ENCODE results near the gene KCNMA1. TPM values are rescaled to one million over a fixed set of nuclear protein-coding genes. Genes with fewer than 3 reads are reported as not detected.
A peak's percentile ranks its signal among the peaks of the same experiment; 100 is the strongest.

The KCNMA1 gene
- total RNA-seq, 1 donor from 2014 or later = 94.3 TPM

DNA sequence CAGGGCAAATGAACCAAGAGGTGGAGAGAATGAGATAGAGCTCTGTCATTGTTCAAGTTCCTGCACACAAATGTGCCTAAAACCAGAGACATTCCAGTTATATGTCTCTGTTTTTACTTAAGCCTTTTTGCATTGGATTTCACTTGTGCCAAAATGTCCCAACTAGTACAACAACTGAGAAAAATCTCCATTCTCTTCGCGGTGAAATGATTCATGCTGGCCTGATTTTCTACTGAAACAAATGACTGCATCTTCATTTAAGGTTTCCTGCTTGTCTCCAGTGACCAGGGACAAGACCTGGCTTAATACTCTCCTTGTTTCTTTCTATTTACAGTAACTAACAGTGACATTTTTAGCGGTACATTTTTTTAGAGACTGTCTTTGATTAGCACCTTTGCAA lies 714.9 kb downstream of the KCNMA1 start:
- Histone ChIP-seq H3K4me3 (no peak overlapping the region), H3K4me1 (peaks cover 8% of the 10 kb centered on the region), H3K9me3 (no peaks in the 10 kb centered on the region), H3K36me3 (no peaks in the 10 kb centered on the region), H3K27me3 (no peaks in the 10 kb centered on the region), H3K27ac (peak overlapping the region; percentile 55)
- no peak for DNase-seq (ENCODE audit: extremely low spot score in 2 of 2)
- intact Hi-C loops (cut with DNase I) = no loop called here
- TF ChIP-seq POLR2AphosphoS5 (IDR thresholded peaks at IDR 0.05; ENCODE audit: insufficient read depth in 1 of 2, low read depth in 1 of 2) (no peak), POLR2A (IDR thresholded peaks at IDR 0.05) (no peak)
- TF ChIP-seq, protein P1, sequence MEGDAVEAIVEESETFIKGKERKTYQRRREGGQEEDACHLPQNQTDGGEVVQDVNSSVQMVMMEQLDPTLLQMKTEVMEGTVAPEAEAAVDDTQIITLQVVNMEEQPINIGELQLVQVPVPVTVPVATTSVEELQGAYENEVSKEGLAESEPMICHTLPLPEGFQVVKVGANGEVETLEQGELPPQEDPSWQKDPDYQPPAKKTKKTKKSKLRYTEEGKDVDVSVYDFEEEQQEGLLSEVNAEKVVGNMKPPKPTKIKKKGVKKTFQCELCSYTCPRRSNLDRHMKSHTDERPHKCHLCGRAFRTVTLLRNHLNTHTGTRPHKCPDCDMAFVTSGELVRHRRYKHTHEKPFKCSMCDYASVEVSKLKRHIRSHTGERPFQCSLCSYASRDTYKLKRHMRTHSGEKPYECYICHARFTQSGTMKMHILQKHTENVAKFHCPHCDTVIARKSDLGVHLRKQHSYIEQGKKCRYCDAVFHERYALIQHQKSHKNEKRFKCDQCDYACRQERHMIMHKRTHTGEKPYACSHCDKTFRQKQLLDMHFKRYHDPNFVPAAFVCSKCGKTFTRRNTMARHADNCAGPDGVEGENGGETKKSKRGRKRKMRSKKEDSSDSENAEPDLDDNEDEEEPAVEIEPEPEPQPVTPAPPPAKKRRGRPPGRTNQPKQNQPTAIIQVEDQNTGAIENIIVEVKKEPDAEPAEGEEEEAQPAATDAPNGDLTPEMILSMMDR (IDR thresholded peaks at IDR 0.05) = no peak

DNA sequence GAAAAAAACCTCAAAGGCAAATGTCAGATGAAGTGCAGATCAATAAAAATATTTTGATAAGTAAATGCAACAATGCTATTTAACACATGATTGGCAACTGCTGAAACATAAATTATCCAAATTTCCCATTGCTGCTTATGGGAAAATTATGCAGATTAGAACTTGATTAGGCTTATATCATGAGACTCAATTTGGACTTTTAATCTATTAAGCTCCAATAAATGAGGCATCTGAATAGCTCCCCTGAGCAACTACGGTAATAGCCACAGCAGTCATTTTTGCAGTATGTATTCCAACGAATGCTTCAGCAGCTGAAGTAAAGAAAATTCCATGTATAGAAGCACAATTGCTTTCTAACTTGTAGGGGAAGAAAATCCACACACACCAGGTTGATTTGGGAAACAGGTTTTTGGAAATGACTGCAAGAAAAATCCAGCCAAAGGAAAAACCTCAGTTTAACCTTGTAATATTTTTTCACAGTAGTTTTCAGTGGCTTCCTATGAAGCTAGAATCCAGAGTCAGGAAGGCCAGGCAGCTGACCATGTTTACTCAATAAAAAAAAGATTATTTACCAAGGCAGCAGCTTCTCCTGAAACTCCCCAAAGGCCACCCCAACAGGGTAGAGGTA lies 716.1 kb downstream of the KCNMA1 start:
- H3K27ac ChIP-seq = peak overlapping the region; percentile 55
- H3K36me3 ChIP-seq = no peaks in the 10 kb centered on the region
- intact Hi-C loops (cut with DNase I) = no loop called here
- no peaks in the 10 kb centered on the region for H3K27me3 ChIP-seq
- DNase-seq (ENCODE audit: extremely low spot score in 2 of 2) = no peak
- no peak overlapping the region for H3K4me3 ChIP-seq
- TF ChIP-seq POLR2AphosphoS5 (IDR thresholded peaks at IDR 0.05; ENCODE audit: insufficient read depth in 1 of 2, low read depth in 1 of 2) (no peak), POLR2A (IDR thresholded peaks at IDR 0.05) (no peak)
- TF ChIP-seq, protein P1 (IDR thresholded peaks at IDR 0.05) = no peak
- H3K4me1 ChIP-seq = peaks cover 8% of the 10 kb centered on the region
- no peaks in the 10 kb centered on the region for H3K9me3 ChIP-seq

DNA sequence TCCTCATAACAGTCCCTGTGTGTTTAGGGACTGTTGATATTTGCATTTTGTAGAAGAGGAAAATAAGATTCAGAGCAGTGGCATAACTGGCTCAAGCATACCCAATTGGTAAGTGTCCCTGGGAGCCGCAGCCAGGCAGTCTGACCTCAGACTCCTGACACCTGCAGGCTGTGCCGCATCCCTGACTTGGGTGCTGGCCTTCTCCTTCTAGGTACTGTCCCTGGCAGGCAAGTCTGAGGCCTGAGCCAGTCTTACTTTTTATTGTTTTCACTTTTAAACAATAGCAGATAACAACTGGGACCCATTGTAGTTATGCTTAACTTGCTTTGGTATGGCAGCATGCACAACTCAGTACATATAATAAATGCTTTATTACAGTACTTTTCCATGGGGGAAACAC lies 717.0 kb downstream of the KCNMA1 start:
- intact Hi-C loops (cut with DNase I) = no loop called here
- no peak for DNase-seq (ENCODE audit: extremely low spot score in 2 of 2)
- Histone ChIP-seq H3K27me3 (no peaks in the 10 kb centered on the region), H3K4me1 (peaks cover 8% of the 10 kb centered on the region), H3K36me3 (no peaks in the 10 kb centered on the region), H3K4me3 (no peak overlapping the region), H3K9me3 (no peaks in the 10 kb centered on the region), H3K27ac (no peak overlapping the region)
- TF ChIP-seq POLR2A (IDR thresholded peaks at IDR 0.05) (no peak), POLR2AphosphoS5 (IDR thresholded peaks at IDR 0.05; ENCODE audit: insufficient read depth in 1 of 2, low read depth in 1 of 2) (no peak)
- TF ChIP-seq, protein P1 (IDR thresholded peaks at IDR 0.05) = no peak

DNA sequence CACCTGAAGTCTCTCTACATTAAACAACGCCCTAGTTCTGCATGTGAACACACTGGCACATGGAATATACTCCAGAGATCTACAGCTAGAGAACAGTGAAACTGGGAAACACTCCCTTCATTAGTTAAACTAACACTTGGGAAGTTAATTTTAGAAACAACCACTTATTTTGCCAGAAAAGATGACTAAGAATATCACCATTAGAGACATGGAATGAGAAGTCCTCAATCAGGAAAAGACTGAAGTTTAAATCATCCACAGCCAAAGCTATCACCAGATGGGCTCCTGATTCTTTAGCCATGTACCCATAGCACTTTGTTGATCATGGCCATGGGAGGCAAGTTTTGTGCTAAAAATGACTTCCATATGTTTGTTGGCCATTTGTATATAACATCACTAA lies 719.5 kb downstream of the KCNMA1 start:
- Histone ChIP-seq H3K36me3 (no peaks in the 10 kb centered on the region), H3K4me1 (peaks cover 8% of the 10 kb centered on the region), H3K27ac (no peak overlapping the region), H3K9me3 (no peaks in the 10 kb centered on the region), H3K4me3 (no peak overlapping the region), H3K27me3 (no peaks in the 10 kb centered on the region)
- intact Hi-C loops (cut with DNase I) = no loop called here
- no peak for DNase-seq (ENCODE audit: extremely low spot score in 2 of 2)
- TF ChIP-seq, protein P1 (IDR thresholded peaks at IDR 0.05) = no peak
- TF ChIP-seq POLR2A (IDR thresholded peaks at IDR 0.05) (no peak), POLR2AphosphoS5 (IDR thresholded peaks at IDR 0.05; ENCODE audit: insufficient read depth in 1 of 2, low read depth in 1 of 2) (no peak)

DNA sequence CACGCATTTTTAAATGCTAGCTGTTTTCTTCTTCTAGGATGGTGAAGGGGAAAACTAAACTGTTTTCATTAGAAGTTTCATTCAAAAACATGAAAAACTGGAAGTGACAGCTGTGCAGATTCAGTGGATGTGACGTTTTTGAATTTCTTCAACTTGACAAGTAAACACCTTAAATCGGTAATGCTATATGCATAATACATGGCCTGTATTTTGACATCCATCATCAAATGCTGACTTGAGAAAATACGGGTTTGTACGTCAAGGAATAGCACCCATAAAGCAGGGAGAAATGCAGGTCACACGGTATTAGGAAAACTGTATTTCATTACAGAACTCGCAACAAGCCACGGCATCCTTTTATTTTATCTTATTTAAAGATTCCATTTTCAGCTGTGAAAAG lies 720.5 kb downstream of the KCNMA1 start:
- H3K4me3 ChIP-seq = no peak overlapping the region
- no peak for TF ChIP-seq POLR2A (IDR thresholded peaks at IDR 0.05)
- TF ChIP-seq POLR2AphosphoS5 (IDR thresholded peaks at IDR 0.05; ENCODE audit: insufficient read depth in 1 of 2, low read depth in 1 of 2) = no peak
- TF ChIP-seq, protein P1 (IDR thresholded peaks at IDR 0.05) = no peak
- H3K36me3 ChIP-seq = no peaks in the 10 kb centered on the region
- no peak overlapping the region for H3K27ac ChIP-seq
- no peaks in the 10 kb centered on the region for H3K27me3 ChIP-seq
- intact Hi-C loops (cut with DNase I) = no loop called here
- peaks cover 7% of the 10 kb centered on the region for H3K4me1 ChIP-seq
- no peak for DNase-seq (ENCODE audit: extremely low spot score in 2 of 2)
- H3K9me3 ChIP-seq = no peaks in the 10 kb centered on the region

All from vagina (tissue), 2 donors.